Daoy (cell line): ENCODE results near the gene RTN4. TPM values are rescaled to one million over a fixed set of nuclear protein-coding genes. Genes with fewer than 3 reads are reported as not detected.

Experiments used
- total RNA-seq: library from RNA; depleted of rRNA; stranded (reverse); fragments of >200 nt; shearing (Covaris generic); gene quantifications from 2 replicates; pipeline ENCODE4 v1.2.3, GENCODE V29; 2014; rRNA removed

RTN4 gene
- total RNA-seq, 1 experiment from 2014 or later, result 137 TPM

Other genes starting within 250 kb of the RTN4 start
- 3.6 and 7.0 TPM in 2 replicates for gene CLHC1, start 181.8 kb upstream of the RTN4 start, total RNA-seq
- gene RPS27A, start 182.2 kb upstream of the RTN4 start, total RNA-seq, result 2,172 and 3,065 TPM in 2 replicates
- 54.1 and 68.4 TPM in 2 replicates for gene MTIF2, start 218.8 kb upstream of the RTN4 start, total RNA-seq